HCT116 (cell line): ENCODE data around the gene KPNA3. TPM values are rescaled to one million over a fixed set of nuclear protein-coding genes. Genes with fewer than 3 reads are reported as not detected.

Experiments
- ATAC-seq: fragments of 200-7000 bp; cut with Tn5 transposase; 2 replicates; pipeline ENCODE4 v1.9.1; 2020; ENCODE audit warnings: mild to moderate bottlenecking, moderate library complexity
- BruUV-seq: library from RNA; stranded (reverse); fragments of 400-500 nt; replicated peaks from 2 replicates; lab custom pipeline; 2021; lab: Mats Ljungman, UMichigan
- CTCF ChIA-PET: fragments of 300-600 bp; sonication (Branson Sonifier 250); formaldehyde crosslinking; loops from one replicate; lab custom pipeline; 2021; ENCODE audit warnings: antibody characterized with exemption; lab: Charles Lee
- POLR2A ChIA-PET: fragments of 300-600, 350-600 bp; sonication (Branson Sonifier 250); formaldehyde crosslinking; loops from one replicate; lab custom pipeline; 2021; ENCODE audit warnings: antibody characterized with exemption; lab: Charles Lee
- RAD21 ChIA-PET, 2 experiments: fragments of 300-600 bp; sonication (Branson Sonifier 250); formaldehyde crosslinking; loops; one replicate each; lab custom pipeline; 2023; ENCODE audit warnings: low total read pairs in 2 of 2; ENCODE audit not compliant: uncharacterized antibody in 2 of 2, unreplicated experiment in 2 of 2, low non-redundant PET in 1 of 2; lab: Charles Lee
- DNase-seq: peaks from one replicate; pipeline ENCODE4 v3.0.0-alpha.2; 2010; ENCODE audit warnings: low read depth, low spot score
- H2AFZ ChIP-seq: fragments of 200-600 bp; shearing (Covaris generic), sonication (generic); 2 replicates; pipeline ENCODE4 v1.6.1; 2017; ENCODE audit warnings: low read depth, mixed run types, mixed read lengths, antibody characterized with exemption, low read length; ENCODE audit not compliant: poor library complexity, severe bottlenecking
- H3K27ac ChIP-seq: 2 replicates; pipeline ENCODE4 v1.5.1; 2012; ENCODE audit warnings: low read depth, low read length
- H3K27me3 ChIP-seq: fragments of 200-600 bp; sonication (generic); 2 replicates; pipeline ENCODE4 v1.6.1; 2016; ENCODE audit warnings: mixed run types, low read length, mixed read lengths; ENCODE audit not compliant: insufficient read depth
- H3K36me3 ChIP-seq, 2 experiments: fragments of 200-500 bp in 1 of 2; fragments of 200-600 bp in 1 of 2; sonication (Bioruptor generic) in 1 of 2; sonication (generic) in 1 of 2; 2 replicates each; pipeline versions ENCODE4 v1.5.1 to v1.6.1; 2014 to 2016; ENCODE audit warnings: low read length in 2 of 2, inconsistent platforms in 1 of 2, mixed read lengths in 1 of 2, mixed run types in 1 of 2; ENCODE audit not compliant: insufficient read depth in 2 of 2, control insufficient read depth in 1 of 2
- H3K4me1 ChIP-seq, 2 experiments: fragments of 200-600 bp in 1 of 2; sonication (generic) in 1 of 2; 2 replicates each; pipeline versions ENCODE4 v1.5.1 to v1.6.1; 2012 to 2017; ENCODE audit warnings: low read length in 2 of 2, inconsistent platforms in 1 of 2, mild to moderate bottlenecking in 1 of 2, mixed read lengths in 1 of 2, mixed run types in 1 of 2, moderate library complexity in 1 of 2; ENCODE audit not compliant: insufficient read depth in 2 of 2, control insufficient read depth in 1 of 2
- H3K4me2 ChIP-seq: fragments of 200-600 bp; sonication (generic); 2 replicates; pipeline ENCODE4 v1.6.1; 2017; ENCODE audit warnings: mixed run types, low read length, mixed read lengths
- H3K4me3 ChIP-seq, 2 experiments: fragments of 200-600 bp in 1 of 2; sonication (generic) in 1 of 2; replicated peaks in 1 of 2; 2 replicates each; pipeline ENCODE4 v1.5.1; 2011 to 2016; ENCODE audit warnings: low read length in 2 of 2, control low read depth in 1 of 2, low read depth in 1 of 2, mild to moderate bottlenecking in 1 of 2, mixed read lengths in 1 of 2, mixed run types in 1 of 2
- H3K79me2 ChIP-seq: fragments of 200-600 bp; sonication (generic); 2 replicates; pipeline ENCODE4 v1.6.1; 2017; ENCODE audit warnings: mild to moderate bottlenecking, mixed run types, low read length, moderate library complexity, mixed read lengths; ENCODE audit not compliant: insufficient read depth
- H3K9ac ChIP-seq: fragments of 200-600 bp; sonication (generic); 2 replicates; pipeline ENCODE4 v1.6.1; 2016; ENCODE audit warnings: low read length, mixed read lengths
- H3K9me2 ChIP-seq: fragments of 200-600 bp; sonication (generic), shearing (Covaris generic); 2 replicates; pipeline ENCODE4 v1.6.1; 2017; ENCODE audit warnings: mixed run types, mild to moderate bottlenecking, moderate library complexity; ENCODE audit not compliant: insufficient read depth
- H3K9me3 ChIP-seq, 2 experiments: fragments of 200-500 bp in 1 of 2; fragments of 200-600 bp in 1 of 2; sonication (Bioruptor generic) in 1 of 2; sonication (generic) in 1 of 2; 2 replicates each; pipeline ENCODE4 v1.6.1; 2014 to 2017; ENCODE audit warnings: low read length in 2 of 2, mixed read lengths in 2 of 2, inconsistent platforms in 1 of 2, low read depth in 1 of 2, mild to moderate bottlenecking in 1 of 2, mixed run types in 1 of 2, moderate library complexity in 1 of 2; ENCODE audit not compliant: control insufficient read depth in 1 of 2, insufficient read depth in 1 of 2
- H4K20me1 ChIP-seq: fragments of 200-600 bp; sonication (generic), shearing (Covaris generic); 2 replicates; pipeline ENCODE4 v1.6.1; 2017; ENCODE audit warnings: mixed run types, mild to moderate bottlenecking, moderate library complexity; ENCODE audit not compliant: insufficient read depth
- EZH2phosphoT487 ChIP-seq: fragments of 200-600 bp; IDR thresholded peaks from 2 replicates; pipeline ENCODE4 v1.6.1; 2018; ENCODE audit warnings: antibody characterized with exemption, borderline replicate concordance
- POLR2A ChIP-seq: IDR thresholded peaks from 2 replicates; pipeline ENCODE4 v1.7.0; 2011; ENCODE audit warnings: borderline replicate concordance; ENCODE audit not compliant: insufficient read depth, insufficient read length; ENCODE audit errors: extremely low read depth
- SP1 ChIP-seq: IDR thresholded peaks from 2 replicates; pipeline ENCODE4 v1.6.1; 2012; ENCODE audit warnings: low read depth
- SRF ChIP-seq: IDR thresholded peaks from 2 replicates; pipeline ENCODE4 v1.6.1; 2012; ENCODE audit warnings: low read depth
- YY1 ChIP-seq: IDR thresholded peaks from 2 replicates; pipeline ENCODE4 v1.6.1; 2011; ENCODE audit warnings: low read length, low read depth, moderate library complexity, mild to moderate bottlenecking; ENCODE audit not compliant: insufficient replicate concordance; ENCODE audit errors: extremely low read depth
- ZFX ChIP-seq: fragments of 450-650 bp; IDR thresholded peaks from 2 replicates; pipeline ENCODE4 v1.6.1; 2017
- ZNF274 ChIP-seq: fragments of 200-500 bp; sonication (Bioruptor generic); IDR thresholded peaks from 2 replicates; pipeline ENCODE4 v1.6.1; 2014; ENCODE audit warnings: mild to moderate bottlenecking, low read depth, low read length, inconsistent platforms
- intact Hi-C: fragments of 100-400 bp; cut with micrococcal nuclease; formaldehyde crosslinking; loops from 2 replicates; pipeline ENCODE4 v1.10.0; 2022
- total RNA-seq: library from RNA; stranded (reverse); gene quantifications from one replicate; pipeline ENCODE4 v1.2.1, GENCODE V29; 2021; ENCODE audit not compliant: unreplicated experiment
- TF ChIP-seq, protein P1 (sequence below): IDR thresholded peaks from 2 replicates; pipeline ENCODE4 v1.6.1; 2012
- TF ChIP-seq, protein P2 (sequence below): IDR thresholded peaks from 2 replicates; pipeline ENCODE4 v1.6.1; 2012
- TF ChIP-seq, protein P3 (sequence below), 3 experiments: fragments of 200-600 bp in 1 of 3; sonication (generic) in 1 of 3; IDR thresholded peaks in 2 of 3; conservative IDR thresholded peaks in 1 of 3; 2 replicates each; pipeline ENCODE4 v1.5.1; 2012 to 2017; ENCODE audit warnings: low read depth in 2 of 3, low read length in 2 of 3, antibody characterized with exemption in 1 of 3, borderline replicate concordance in 1 of 3, control low read depth in 1 of 3, mild to moderate bottlenecking in 1 of 3, mixed read lengths in 1 of 3, mixed run types in 1 of 3, moderate library complexity in 1 of 3; ENCODE audit not compliant: insufficient read depth in 1 of 3

The KPNA3 gene
- total RNA-seq, 1 experiment from 2014 or later, result 45.0 TPM

DNA sequence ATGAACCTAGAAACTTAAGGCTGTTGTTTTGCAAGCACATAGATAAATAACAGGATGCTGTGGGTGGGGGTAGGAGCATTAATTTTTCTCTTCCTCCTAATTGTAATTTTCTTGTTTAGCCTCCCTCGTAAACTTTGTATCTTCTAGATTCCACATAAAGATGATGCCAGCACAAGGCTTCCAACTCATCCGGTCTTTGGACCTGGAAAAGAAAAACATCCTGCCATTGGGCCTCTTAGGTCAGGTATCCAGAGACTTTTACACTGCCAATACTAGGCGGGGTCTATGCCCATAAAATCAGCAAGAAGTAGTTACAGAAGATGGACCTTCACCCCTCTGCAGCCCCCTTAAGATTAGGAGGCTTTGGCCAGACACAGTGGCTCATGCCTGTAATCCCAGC is 35.4 kb upstream of the KPNA3 start:
- ChIA-PET CTCF (no interaction called here), RAD21 (no interaction called here), POLR2A (no interaction called here)
- H3K9ac ChIP-seq, result no peak overlapping the region
- intact Hi-C loops, result no loop called here
- H3K27me3 ChIP-seq, result no peaks in the 10 kb centered on the region
- H3K4me2 ChIP-seq, result no peak overlapping the region
- no peak overlapping the region for H3K27ac ChIP-seq
- no TSS peak for BruUV-seq
- H3K9me2 ChIP-seq, result no peaks in the 10 kb centered on the region
- ATAC-seq, result no peak
- no peaks in the 10 kb centered on the region for H3K4me1 ChIP-seq
- no peak for DNase-seq
- no peak overlapping the region for H3K4me3 ChIP-seq
- H2AFZ ChIP-seq, result no peak overlapping the region
- H3K79me2 ChIP-seq, result no peaks in the 10 kb centered on the region
- TF ChIP-seq POLR2A (no peak), EZH2phosphoT487 (no peak), SRF (no peak), YY1 (no peak), ZNF274 (no peak), SP1 (no peak), ZFX (no peak)
- TF ChIP-seq, protein P1, sequence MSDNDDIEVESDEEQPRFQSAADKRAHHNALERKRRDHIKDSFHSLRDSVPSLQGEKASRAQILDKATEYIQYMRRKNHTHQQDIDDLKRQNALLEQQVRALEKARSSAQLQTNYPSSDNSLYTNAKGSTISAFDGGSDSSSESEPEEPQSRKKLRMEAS, result no peak
- TF ChIP-seq, protein P2, sequence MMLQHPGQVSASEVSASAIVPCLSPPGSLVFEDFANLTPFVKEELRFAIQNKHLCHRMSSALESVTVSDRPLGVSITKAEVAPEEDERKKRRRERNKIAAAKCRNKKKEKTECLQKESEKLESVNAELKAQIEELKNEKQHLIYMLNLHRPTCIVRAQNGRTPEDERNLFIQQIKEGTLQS, result no peak
- TF ChIP-seq, protein P3, sequence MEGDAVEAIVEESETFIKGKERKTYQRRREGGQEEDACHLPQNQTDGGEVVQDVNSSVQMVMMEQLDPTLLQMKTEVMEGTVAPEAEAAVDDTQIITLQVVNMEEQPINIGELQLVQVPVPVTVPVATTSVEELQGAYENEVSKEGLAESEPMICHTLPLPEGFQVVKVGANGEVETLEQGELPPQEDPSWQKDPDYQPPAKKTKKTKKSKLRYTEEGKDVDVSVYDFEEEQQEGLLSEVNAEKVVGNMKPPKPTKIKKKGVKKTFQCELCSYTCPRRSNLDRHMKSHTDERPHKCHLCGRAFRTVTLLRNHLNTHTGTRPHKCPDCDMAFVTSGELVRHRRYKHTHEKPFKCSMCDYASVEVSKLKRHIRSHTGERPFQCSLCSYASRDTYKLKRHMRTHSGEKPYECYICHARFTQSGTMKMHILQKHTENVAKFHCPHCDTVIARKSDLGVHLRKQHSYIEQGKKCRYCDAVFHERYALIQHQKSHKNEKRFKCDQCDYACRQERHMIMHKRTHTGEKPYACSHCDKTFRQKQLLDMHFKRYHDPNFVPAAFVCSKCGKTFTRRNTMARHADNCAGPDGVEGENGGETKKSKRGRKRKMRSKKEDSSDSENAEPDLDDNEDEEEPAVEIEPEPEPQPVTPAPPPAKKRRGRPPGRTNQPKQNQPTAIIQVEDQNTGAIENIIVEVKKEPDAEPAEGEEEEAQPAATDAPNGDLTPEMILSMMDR (IDR thresholded peaks at IDR 0.05 in 2 of 3, conservative IDR thresholded peaks at IDR 0.05 in 1 of 3; ENCODE audit: borderline replicate concordance in 1 of 3, insufficient read depth in 1 of 3, low read depth in 2 of 3, low read length in 2 of 3), result no peak
- H3K9me3 ChIP-seq, result no peaks in the 10 kb centered on the region
- no peaks in the 10 kb centered on the region for H4K20me1 ChIP-seq
- no peaks in the 10 kb centered on the region for H3K36me3 ChIP-seq
